Ammon's horn (tissue), 1 donor: Measurements from ENCODE around the gene FA2H.
A peak's percentile ranks its signal among the peaks of the same experiment; 100 is the strongest.
"Not testable (repeated sequence)": the region's sequence is repeated elsewhere in the genome, so short reads cannot be mapped to it uniquely, and the experiment has no call there.

Source experiments
- DNase-seq: peaks from one replicate; pipeline ENCODE4 v3.0.0-alpha.2; 2016; ENCODE audit warnings: low spot score

FA2H gene

GRCh38 chr16:74723256-74723655 lies 51.4 kb downstream of the FA2H start:
- DNase-seq: no peak

GRCh38 chr16:74722156-74722555 lies 52.5 kb downstream of the FA2H start:
- DNase-seq: not testable (repeated sequence)

GRCh38 chr16:74721716-74722115 lies 52.9 kb downstream of the FA2H start:
- DNase-seq: no peak

- no peak for DNase-seq
These were observed 54.0 kb downstream of the FA2H start for GRCh38 chr16:74720579-74720978.

- no peak for DNase-seq
These were observed 55.6 kb downstream of the FA2H start for GRCh38 chr16:74718741-74719610.

DNA sequence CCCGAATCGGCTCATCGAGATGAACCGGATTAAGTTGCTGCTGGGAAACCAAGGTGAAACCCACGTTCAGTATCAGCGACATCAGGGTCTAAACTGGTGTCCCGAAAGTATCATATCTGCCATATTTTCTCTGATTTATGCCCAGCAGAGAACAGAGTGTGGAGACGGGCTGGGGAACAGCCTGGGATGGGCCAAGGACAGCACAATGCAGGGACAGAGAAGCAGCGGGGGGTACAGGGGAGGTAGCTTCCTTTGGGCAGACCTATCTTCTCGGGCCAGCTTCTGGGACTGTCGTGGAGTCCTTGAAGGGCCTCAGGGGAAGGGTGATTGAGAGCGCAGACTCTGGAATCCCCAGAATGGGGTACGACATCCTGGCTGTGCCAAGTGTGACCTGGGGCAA lies 56.5 kb downstream of the FA2H start:
- DNase-seq: no peak

DNA sequence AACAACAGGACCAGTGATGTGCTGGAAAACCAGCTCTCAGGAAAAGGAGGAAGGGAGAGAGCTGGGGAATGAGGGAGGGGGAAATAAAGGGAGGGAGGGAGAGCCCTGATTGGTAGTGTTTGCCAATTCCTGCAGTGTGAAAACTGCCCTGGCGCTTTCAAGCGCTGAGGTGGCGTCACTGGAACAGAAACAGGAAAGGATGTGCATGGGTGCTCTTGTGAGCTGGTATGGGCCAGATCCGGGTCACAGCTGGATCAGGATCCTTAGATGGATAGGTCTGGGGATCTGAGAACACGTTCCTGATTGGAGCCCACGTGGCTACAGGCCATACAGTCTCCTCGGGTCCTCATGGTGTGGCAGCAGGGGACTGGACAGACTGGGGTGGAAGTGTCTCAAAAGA lies 57.3 kb downstream of the FA2H start:
- no peak for DNase-seq

GRCh38 chr16:74716355-74716754 lies 58.3 kb downstream of the FA2H start:
- no peak for DNase-seq

- DNase-seq: no peak
These were observed 60.7 kb downstream of the FA2H start for GRCh38 chr16:74713876-74714275.

GRCh38 chr16:74713325-74713724 lies 61.3 kb downstream of the FA2H start:
- no peak for DNase-seq

DNA sequence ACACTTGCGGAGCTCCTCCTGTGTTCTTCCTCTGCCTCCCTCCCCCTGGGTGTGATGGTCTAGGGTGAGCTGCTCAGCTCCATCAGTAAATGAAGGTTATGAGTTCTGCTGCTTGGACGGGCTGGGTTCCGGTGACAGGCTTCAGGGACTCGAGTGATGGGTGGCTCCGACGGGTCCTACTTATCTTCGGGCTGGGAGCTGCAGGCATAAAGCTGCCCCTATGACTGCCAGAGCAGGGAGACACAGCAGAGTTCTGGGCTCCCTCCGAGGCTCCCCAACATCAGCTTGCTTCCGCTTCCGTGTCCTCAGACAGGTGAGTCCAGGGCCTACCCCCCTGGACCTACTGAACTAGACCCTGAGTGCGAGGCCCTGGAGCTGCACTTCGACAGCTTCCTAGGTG lies 62.7 kb downstream of the FA2H start:
- no peak for DNase-seq

DNA sequence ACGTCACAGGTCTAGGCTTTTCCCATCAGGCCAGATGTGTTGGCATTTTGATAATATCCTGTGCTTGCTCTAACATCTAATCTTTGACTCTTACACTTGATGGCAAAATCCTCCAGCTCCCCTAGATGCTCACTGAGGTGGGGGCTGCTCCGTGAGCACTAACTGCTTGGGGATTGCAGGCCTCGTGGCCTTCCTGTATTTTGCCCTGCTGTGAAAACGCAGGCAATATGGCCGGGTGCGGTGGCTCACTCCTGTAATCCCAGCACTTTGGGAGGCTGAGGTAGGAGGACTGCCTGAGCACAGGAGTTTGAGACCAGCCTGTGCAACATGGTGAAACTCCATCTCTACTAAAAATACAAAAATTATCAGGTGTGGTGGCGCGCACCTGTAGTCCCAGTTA lies 64.2 kb downstream of the FA2H start:
- DNase-seq: no peak

- DNase-seq: peak; percentile 94
These were observed 65.2 kb downstream of the FA2H start for GRCh38 chr16:74709441-74709877.

DNA sequence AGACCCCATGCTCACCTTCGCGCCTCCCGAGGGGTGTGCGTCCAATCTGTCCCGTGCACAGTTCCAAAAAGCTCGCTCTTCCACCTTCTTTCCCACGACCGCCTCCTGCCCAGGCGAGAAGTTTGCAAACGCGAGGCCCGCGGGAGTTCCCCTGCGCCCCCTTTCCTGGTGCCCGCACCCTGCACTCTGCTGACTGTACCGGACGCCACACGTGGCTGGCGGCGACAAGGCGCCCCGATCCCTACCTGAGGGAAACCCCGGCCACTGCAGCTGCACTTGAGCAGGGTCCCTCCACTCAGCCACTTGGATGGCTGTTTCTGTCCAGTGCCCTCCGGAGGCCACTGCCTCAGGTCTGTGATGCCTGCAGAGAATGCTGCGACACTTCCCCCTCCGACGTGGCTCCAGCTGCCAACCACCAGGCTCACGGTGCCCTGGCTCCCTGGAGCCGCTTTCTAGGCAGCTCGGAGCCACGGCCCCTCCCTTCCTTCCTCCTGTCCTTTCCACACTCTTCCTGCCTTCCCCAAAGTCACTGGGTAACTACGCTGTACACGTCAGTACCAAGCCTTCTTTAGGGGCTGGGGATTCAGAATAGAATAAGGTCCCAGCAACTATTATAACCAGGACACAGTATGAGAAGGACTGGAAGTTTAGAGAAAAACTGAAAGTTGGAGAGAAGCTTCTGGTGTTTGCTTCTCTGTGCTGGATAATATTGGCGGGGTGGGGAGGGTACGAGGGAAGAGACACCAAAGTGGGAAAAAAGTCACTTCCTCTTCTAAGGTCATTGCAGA lies 74.0 kb downstream of the FA2H start, which contains the start of gene MLKL:
MLKL (minus strand) TSS at position 425 of the 788 bp plus-strand sequence. CDS start 5,105 bp downstream, outside the sequence.
- DNase-seq: peak; percentile 45

DNA sequence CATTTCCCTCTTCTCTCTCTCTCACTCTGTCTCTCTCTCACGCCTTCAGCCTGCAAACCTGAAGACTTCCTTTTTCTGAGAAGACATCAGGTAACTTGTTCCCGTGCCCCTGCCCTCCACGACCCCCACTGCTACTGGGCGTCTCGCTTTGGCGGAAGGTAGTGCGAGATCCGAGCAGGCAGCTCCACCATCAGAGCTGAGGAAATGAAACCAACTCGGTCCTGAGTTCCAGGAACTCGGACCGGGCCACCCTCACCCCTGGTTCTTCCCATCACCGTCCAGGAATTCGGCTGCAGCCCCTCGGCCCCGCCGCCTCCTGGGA lies 74.5 kb downstream of the FA2H start:
- DNase-seq: peak; percentile 36

- DNase-seq: no peak
These were observed 75.0 kb downstream of the FA2H start for GRCh38 chr16:74699666-74700065.

DNA sequence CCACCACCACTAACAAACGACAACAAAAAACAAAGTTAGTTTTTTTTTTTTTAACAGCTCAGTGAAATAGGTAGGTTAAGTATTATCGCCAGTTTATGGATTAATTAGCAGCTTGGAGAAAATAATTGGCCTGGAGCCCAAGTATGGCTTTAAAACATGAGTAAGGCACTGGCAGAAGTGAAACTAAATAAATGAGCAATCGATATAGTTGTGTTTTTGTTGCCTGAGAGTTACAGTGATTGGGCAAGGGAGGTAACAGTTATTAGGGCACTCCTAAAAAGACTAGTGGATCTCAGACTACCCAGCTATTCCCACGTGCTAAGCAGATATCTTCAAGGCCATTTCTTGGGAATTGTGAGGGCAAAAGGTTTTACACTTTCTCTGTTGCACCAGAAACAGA lies 76.4 kb downstream of the FA2H start:
- no peak for DNase-seq

DNA sequence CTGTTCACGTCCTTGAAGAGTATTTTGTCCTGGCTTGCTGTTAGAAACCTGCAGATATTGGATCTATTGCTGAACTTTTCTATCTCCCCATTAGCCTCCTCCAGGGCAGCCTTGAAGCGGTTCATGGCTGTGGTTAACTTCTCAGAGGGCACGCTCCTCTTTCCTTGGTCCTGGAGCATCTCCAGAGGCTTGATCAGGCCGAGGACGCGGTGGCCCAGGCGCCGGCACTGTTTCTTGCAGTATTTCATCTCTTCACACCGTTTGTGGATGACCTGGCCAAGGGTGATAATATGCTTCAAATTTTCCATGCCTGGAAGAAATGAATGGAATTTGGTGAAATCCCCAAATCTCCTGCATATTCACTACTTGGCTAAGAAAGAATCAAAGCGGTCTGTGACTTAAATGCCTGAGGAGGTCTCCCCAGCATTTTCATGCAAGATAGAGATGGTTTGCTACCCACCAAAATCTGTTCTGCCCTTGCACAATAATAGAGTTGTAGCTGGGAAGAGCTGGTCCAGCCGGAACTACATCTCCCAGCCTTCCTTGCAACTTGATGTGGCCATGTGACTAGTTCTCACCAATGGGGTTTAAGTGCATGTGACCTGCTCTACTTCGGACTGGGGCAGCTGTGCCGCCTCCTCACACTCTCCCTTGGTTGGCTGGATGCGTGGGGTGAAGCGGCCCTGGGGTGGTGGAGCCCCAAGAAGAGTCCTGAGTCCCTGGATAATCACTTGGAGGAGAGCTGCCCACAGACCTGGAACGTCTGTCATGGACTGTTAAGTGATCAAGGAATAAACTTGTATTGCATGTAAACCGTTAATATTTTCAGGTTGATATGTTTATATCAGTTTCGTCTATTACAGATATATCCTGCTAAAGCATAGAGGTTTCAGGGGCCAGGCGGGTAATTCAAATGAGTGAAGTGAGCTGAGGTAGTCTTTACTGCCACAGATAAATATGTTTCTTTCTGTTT lies 78.9 kb downstream of the FA2H start:
- DNase-seq: peak; percentile 97

- DNase-seq: no peak
These were observed 83.3 kb downstream of the FA2H start for GRCh38 chr16:74691093-74691855.

DNA sequence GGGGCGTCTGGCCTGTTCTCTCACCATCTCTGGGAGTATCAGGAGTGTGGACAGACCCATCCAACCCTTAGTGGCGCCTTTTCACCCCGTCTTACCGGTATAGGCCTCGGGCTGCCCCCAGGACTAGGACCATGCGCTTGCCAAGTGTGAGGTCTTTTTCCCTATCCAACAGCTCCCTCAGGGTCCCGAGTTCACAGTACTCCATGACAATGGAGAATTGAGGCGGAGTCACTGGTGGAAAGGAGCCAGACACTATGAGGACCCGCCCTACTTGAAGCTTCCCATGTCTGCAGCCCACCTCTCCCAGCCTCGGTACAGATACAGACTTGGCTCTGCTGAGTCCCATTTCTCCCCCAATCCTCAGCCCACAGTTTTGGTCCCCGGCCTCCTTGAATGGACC lies 92.1 kb downstream of the FA2H start:
- DNase-seq: no peak

- no peak for DNase-seq
These were observed 93.9 kb downstream of the FA2H start for GRCh38 chr16:74680681-74681080.
